GM18873 (cell line): ENCODE results near the gene TMOD1.

ENCODE experiments used
- ATAC-seq: cut with Tn5 transposase; IDR thresholded peaks from one replicate; pipeline ENCODE4 v1.9.1; 2021; ENCODE audit warnings: mild to moderate bottlenecking, moderate library complexity, moderate number of reproducible peaks; ENCODE audit not compliant: unreplicated experiment, low FRiP score

TMOD1 gene

DNA sequence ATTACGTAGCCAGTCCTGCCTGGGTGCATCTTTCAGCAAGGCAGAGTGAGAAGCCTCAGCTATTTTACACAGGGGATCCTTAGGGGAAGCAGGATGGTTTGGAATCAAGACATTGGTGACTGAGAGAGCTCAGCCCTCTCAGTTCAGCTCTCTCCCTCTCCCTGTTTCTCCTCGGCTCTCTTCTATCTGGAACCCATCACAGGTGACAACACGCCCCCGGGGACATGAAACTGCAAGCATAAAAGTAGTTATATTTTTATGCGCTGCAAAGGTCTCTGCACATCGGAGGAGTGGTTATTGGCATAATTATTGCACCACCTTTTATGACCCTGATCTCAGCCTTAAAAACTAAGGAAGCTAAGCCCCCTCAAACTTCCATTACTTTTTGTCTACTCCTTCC is 14.2 kb downstream of the TMOD1 start:
- no peak for ATAC-seq

- ATAC-seq = no peak
These were observed 14.6 kb downstream of the TMOD1 start for GRCh38 chr9:97516111-97516510.

DNA sequence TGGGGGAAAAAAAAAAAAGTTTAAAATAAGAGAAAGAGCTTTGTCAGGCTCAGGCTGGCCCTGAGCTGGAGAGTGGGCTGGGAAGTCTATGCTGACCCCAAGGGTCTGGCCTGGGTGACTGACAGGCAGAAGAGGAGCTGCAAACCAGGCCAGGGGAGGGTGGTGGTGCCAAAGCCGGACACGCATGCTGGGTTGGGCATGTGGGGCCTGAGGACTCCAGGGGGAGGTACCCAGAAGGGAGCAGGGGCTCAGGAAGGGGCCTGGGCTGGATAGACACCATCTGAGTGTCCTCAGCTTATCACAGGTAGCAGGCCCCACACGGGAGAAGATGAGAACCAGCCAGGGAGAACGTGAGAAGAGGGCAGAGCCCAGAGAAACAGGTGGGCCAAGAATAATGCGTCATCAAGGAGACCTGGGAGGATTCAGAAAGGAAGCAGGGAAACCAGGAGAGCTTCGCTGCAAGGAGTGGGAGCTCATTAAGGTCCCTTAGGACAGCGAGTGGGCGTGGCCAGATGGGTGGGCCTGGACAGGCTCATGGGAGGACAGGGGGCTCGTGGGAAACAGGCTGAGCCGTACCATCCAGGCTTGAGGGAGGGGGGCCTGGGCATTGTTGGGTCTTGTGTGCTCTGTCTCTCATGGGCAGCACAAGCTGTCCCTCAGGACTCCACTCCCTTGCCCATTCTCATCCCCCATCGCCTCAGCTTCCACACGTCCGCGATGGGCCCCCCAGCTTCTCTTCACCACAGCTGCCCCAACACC is 16.0 kb downstream of the TMOD1 start:
- ATAC-seq = no peak

GRCh38 chr9:97518166-97518908 is 16.9 kb downstream of the TMOD1 start:
- no peak for ATAC-seq

- no peak for ATAC-seq
These were observed 17.4 kb downstream of the TMOD1 start for GRCh38 chr9:97518909-97519307.

- no peak for ATAC-seq
These were observed 18.0 kb downstream of the TMOD1 start for GRCh38 chr9:97519441-97519970.

- no peak for ATAC-seq
These were observed 20.3 kb downstream of the TMOD1 start for GRCh38 chr9:97521576-97522333.

DNA sequence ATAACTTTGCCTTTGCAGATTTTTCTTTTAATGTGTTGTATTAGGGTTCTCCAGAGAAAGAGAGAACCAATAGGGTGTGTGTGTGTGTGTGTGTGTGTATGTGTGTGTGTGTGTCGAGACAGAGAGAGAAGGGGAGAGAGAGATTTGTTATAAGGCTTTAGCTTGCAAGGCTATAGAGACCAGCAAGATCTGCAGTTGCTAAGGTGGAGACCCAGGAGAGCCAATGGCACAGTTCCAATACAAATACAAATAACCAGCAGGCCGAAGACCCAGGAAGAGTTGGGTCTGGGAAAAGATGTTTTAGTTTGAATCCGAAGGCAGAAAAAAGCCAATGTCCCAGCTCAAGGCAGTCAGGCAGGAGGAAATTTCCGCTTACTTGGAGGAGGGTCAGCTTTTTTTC is 23.0 kb downstream of the TMOD1 start:
- ATAC-seq = no peak

GRCh38 chr9:97525451-97525850 is 24.0 kb downstream of the TMOD1 start:
- no peak for ATAC-seq

GRCh38 chr9:97526895-97527575 is 25.6 kb downstream of the TMOD1 start:
- ATAC-seq = no peak

GRCh38 chr9:97527626-97528528 is 26.4 kb downstream of the TMOD1 start:
- ATAC-seq = no peak

DNA sequence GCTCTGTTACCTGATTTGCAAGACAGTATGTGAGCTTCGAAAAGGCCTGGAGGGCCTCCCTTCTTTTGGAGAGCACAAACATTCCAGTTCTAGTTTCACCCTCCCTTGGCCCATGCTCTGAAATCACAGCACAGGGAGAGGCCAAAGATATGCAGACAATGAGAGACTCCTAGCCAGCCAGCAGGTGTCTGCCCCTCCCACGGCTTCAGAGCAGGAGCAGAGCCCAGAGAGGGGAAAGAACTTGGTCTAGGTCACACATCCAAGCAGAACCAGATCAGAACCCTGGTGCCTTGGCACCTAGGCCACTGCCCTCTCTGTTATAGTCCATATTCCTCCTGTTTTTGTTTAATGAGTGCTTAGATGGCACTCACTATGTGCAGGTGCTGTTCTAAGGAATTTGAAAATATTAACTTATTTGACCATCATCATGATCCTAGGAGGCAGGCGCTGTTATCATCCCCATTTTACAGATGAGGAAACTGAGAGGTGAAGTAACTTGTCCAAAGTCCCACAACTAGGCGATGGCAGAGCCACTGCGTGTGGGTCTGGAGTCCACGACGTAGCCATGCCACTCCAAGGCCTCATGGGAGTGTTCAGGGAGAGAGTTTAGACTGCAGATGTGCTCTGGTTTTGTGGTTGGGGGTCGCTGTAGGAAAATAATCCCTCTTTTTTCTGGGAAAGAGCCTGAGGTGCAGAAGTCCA is 27.2 kb downstream of the TMOD1 start:
- no peak for ATAC-seq

- peak; percentile 92 for ATAC-seq
These were observed 28.1 kb downstream of the TMOD1 start for GRCh38 chr9:97529363-97530076.

DNA sequence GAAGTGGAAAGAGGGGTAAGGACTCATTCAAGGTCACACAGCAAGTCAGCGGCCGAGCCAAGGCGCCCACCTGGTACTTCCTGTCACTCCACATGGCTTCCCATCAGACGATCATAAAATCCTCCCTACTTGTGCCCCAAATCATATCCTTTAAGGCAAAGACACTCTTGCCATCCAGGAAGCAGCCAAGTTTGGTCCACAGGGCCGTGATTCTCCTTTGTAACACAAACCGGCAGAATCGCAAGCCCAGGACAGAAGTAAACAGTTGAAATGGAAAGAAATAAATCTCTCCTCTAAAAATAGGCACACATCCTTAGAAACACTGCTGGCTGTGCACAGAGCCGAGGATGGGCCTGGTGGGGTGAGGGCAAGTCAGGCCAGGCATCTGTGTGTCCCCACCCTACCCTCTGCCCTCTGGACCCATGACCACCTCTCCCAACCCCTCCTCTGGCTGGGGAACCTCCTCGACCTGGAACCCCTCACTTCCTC is 30.5 kb downstream of the TMOD1 start:
- ATAC-seq = no peak

DNA sequence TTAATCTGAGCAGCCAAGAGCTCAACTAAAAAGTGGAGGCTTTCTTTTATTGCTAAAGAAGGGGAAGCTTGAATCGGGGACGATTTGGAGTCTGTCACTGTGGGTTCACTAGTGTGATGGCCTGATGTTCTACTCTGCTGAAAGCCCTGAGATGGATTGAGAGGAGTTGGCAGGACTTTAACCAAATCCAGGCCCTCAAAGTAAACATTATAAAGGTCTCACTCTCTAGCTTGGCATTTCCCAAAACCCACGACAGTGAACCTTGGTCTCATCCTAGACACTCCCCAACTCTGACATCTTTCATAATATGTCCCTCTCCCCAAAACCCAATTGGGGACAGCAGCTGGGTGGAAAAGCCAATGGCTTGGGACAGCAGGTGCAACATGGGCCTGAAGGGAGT is 32.7 kb downstream of the TMOD1 start:
- ATAC-seq = no peak

DNA sequence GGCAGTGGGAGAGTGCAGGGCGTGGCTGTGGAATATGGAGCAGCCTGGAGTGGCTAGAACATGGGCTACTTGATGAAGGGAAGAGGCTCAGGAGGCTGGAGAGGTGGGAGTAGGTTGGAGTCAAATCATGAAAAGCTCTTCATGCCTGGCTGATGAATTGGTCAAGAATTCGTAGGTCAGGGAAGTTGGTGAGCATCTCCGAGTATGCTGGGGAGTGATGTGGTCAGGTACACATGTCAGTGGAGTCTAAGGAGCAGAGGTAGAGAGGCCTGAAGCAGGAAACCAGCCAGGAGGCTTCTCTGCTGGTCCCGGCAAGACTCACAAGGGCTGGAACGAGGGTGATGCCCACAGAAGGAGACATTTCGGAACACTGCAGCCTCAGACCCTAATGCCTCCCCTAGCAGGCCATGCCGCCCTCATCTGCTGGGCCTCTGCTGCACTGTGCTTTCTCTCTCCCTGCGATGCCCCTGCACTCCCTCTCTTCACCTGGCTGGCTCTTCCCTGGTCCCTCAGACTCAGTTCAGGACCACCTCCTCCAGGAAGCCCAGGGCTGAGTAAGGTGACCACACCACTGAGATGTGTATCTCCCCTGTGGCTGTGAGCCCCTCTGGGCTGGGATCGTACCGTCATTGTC is 33.6 kb downstream of the TMOD1 start:
- ATAC-seq = no peak

DNA sequence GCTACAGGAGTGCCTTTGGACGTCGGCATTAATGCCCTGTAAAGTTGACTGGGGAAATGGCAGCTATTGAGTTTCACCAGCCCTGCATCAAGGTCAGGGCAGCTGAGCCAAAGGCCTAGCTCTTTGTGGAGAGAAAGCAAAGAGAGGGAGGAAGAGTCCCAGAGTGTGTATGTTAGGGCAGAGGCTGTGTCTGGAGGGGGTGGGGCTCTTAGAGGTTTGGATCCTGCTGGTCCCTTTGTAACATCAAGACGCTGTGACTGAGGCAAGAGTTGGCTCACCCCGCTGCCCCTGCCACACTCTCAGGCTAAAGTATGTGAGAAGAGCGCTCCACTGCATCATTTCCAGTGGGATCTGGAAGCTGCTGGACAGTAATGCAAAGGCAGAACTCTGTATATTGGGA is 34.3 kb downstream of the TMOD1 start:
- ATAC-seq = no peak

DNA sequence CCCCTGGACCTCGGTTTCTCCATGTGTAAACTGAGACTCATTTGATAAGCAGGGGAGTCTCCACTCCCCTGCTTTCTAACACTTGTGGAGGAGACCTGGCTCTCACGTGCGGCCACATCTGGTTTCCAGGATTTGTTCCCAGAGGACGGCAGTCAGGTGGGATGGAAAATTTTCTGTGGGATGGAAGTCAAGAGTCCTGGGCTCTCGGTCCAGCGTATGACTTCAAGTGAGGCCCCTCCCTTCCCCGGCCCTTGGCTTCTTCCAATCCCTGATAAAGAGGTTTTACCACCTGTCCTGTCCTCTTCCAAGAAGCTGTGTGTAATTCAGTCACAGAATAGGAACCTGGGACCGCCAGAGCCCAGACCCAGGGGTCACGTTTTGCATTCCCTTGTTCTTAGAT is 35.0 kb downstream of the TMOD1 start:
- ATAC-seq = no peak
